HG03060 (cell line): ENCODE results near the gene PLXNA2.

ENCODE experiments used
- ATAC-seq: cut with Tn5 transposase; IDR thresholded peaks from one replicate; pipeline ENCODE4 v1.9.1; 2021; ENCODE audit warnings: low read depth, moderate number of reproducible peaks; ENCODE audit not compliant: unreplicated experiment

The PLXNA2 gene

DNA sequence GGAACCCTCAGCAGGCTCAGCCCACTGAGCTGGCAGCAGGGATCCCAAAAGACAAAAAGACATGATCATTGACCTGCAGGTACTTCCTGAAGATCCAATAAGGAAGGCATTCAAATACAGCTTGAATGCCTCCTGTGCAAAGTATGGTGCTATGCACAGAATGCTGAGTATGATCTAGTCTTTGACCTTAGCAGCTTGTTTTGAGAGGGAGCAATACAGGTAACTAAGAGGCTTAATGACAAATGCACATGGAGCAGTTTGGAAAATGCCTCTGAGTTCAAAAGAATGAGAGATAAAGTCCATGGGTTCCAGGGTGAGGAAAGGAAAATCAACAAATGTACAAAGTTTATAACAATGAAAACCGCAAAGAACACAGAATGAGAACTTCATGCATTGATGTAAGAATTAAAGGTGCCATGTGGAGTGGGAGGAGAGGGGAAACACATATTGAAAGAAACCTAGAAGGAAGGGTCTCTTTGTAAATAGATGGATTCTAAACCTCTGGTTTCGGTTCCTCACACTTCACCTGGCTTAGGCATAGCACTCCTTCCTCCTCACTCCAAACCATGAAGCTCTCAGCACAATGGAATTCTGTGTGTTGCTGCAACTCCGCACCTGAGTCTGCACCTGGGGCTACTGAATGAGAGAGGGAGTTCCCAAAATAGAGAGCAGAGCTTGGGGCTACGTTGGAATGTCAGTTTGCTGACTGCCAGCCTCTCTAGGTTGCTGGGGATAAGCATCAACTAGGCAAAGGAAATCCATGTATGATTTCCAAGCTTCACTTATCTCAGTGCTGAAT lies 77.6 kb downstream of the PLXNA2 start:
- ATAC-seq: no peak

DNA sequence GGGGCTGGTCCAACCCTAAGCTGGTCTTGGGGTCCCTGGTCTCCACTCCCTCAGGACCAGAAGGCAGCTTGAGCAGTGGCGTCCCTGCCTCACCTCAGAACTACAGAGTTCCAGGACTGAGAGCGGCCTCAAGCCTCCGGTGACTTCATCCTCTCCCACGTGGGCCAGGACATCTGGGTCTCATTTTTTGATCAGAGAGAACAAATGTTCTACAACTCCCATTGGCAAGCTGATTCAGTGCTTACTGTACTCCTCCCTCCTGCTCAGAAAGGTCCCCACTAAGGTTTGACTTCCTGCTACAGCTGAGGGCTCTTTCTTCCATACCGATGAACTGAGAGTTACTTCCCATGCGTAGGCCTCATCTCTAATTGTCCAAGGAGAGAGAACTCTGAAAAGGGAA lies 78.5 kb downstream of the PLXNA2 start:
- ATAC-seq: no peak

DNA sequence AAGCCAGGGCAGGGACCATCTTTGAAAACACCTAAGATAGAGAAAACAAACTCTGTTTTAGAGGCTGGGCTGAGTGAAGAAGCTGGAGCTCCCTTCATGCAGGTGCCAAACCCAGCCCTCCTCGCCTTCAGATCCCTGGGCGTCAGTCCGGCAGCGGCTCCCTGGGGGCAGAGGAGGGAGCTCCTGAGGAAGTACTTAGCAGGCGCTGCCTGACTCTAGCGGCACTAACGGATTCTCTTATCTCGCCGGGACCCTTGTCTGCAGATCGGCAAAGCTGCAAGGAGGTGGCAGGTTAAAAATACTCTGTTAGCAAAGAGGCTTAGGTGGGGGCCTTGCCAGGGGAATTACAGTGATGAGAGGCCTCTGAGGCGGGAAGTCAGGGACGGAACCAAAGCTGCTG lies 79.6 kb downstream of the PLXNA2 start:
- no peak for ATAC-seq

DNA sequence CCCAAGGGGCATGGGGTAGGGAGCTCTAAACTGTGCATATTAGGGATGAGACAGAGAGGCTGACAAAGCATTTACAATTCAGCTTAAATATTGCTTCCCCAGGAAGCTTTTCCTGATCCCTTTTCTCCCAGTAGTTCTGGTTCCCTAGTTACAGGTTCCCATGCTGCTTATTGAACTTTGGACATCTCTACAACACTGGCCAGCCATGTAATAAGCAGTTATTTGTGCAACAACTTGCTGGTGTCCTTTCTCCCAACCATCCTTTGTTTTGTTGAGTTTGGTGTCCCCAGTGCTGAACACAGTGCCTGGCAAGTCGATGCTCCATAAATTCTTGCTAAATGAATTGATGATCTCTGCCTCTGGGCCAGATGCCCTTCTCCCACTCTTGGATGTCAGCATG lies 80.6 kb downstream of the PLXNA2 start:
- no peak for ATAC-seq

DNA sequence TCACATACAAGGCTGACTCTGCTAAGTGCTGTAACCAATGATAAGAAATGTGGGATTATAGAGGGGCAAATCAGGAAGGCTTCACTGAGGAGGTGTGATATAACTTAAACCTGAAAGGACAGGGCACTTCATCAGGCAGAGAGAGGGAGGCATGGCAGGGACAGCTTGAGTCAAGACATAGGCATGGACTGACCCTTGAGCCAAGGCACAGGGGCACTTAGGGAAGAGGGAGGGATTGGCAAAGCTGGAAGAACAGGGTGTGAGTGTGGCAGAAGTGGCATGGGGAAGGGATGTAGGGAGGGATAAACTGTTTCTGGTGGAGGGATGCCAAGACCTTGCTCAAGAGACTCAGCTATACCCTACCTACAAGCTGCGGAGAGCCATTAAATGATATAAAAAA lies 81.3 kb downstream of the PLXNA2 start:
- ATAC-seq: no peak

DNA sequence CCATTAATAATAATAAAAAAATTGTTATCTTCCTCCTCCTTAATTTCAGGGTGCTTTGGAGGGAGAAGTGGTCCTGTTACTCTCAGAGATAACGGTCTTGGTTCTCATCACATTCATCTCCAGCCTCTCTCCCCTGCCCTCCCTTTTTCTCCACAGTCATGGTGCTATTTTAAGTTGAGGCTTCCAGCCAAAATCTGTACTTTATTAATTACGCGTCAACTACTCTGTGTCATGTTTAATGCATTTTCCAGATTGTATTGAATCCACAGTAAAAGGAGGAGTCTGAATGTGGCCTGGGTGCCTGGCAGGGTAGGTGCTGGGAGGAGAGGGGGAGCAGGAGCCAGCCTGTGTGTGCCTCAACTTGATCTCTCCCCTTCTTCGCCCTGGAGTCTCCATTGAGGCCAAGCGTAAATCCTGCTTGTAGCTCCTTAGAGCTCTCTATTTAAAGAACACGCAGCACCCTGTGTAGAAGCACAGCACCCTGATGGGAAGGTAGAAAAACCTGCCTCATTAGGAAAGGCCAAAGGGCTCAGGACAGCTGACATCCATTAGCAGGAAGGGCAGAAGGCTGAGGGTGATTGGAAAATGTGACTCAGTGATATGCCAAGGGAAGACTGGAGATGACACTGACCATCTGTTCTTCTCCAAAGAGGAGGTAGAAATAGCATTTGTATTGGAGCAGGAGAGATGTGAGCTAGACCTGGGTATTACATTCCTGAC lies 82.4 kb downstream of the PLXNA2 start:
- ATAC-seq: no peak

DNA sequence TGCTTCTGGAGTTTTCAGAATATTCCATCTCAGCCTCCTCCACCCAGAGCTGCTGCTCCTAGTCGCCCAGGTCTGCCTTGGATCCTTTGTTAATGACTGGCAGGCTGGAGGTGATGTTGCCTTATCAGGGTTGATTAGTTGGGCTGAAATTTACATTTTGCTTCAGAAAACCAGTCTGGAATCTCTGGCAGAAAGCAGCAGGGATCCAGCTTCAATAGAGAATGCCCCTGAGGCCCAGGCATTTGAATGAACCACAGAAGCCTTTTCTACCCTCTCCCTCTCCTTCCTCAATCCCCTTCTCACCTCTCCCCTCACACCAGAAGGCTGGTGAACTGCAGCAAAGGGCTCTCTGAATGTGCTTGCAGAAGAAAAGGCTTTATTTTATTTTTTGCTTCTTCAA lies 83.2 kb downstream of the PLXNA2 start:
- no peak for ATAC-seq

DNA sequence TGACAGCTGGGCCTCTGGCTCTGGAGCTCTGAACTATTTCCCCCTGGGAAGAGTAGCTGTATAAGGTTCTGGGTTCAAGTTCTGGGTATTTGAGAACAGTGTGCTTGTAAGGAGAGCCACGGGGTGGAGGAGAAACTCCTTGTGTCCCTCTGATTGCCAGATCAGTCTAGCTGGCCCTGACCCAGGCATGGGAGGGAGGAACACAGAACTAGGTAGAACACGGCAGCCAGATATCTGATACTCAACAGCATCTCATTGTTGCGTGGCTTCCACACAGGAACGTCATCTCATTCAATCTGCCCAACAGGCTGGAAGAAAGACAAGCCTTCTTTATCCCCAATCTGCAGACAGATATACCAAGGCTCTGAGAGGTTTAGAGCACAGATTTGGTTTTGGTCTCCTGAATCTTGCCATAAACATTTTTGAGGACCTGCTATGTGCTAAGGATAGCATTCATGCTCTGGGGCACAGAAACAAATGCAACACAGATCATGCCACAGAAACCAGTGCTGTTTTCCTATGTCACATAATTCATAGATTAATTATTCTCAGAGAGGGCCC lies 83.8 kb downstream of the PLXNA2 start:
- ATAC-seq: no peak

DNA sequence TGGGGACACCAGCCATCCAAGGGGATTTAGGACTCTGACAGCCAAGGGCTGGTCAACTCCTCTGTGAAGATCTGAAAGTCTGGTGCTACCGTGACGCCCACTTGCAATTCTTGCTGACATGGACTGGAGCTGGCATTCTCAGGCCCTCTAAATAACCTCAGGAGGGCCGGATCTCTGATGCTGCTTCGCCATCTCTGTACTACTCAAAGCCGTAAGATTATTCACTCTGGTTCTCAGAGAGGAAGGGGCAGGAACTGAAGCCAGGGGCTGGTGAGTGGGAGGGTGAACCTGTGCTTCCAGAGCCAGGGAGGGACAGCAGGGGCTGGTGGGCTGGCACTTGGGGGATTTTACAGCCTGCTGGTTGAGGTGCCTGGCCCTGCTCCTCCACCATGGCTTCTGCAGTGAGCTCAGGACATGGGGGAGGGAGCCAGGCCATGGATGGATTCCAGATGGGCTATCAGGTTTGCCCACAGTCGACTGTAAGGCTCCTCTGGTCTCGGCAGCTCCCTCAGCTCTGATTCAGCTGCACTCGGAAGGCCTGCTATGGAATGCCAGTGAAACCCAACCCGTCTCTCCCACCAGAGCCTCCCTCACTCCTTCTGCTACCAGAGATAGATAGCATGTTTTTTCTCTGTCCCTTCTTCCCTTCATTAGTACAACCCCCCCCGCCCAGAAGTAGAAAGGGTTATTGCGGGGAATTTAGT lies 84.5 kb downstream of the PLXNA2 start:
- no peak for ATAC-seq

DNA sequence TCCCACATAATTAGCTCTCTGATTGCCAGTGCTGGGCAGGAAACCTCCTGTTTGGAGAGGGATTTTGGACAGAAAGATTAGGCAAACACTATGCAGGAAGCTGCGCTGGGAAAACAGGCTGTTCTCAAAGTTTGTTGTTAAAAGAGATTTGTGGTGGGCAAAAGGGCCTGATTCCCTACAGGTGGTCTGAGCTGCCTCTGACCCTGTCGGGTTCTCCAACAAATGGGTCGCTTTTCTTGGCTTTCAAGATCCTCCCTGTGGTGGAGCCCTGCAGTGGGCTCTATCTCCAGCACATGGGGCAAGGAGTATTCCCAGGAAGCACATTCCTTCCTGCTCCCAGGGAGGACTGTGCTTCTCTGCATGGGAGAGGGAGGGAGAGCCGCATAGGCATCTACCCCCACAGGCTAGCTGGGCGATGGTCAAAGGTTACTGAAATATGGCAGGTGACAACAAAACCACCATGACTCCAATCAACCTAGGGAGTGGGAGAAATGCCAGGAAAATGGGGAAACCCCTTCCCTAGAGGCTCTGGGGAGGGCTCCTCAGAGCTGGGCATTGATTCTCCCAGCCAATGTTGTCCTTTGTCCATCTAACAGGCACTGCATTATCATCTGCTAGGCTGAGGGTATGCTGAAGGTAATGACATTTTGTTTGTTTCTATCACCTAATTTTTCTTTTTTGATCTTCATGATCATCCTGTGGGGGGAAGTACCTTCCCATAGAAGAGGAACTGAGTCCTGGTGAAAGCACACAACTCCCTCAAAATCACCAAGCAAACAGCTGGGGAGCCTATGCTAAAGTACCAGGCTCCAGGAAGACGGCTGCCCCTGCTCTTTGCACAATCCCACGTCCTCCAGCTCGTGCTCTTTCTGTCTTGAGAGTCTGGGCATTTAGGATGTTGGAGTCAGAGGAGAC lies 85.3 kb downstream of the PLXNA2 start:
- ATAC-seq: no peak

DNA sequence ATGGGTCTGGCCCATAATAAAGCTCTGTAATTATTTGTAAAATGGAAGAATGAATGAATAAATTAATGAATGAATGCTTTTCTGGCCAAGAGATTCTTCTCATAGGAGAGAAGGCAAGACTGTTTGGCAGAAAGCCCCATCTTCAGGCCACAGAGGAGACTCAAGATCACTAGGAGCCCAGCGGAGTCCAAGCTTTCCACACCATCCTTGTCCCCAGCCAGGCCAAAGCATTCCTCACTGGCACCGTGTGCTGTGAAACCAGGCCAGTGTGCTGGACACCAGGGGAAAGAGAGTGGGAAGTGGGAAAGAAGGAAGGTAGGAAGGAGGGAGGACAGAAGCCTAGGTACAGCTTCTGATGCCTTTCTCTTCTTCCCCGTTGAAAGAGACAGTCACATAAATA lies 86.4 kb downstream of the PLXNA2 start:
- ATAC-seq: no peak

DNA sequence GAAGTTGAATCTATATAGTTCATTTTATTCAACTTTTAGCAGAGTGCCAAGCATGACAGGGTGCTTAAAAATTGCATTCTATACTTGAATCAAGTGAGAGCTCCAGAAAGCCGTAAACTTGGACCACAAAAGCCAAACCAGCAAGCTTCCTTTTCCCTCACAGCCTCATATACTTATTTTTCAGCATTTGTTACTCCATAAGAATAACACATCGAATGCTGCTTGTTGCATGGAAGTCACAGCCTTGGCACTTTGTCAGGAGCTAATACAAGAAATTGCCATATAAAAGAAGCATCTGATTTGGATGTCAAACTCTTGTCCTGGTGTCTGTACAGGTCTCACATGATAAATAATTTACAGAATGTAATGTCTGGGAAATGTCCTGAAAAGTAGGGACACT lies 87.4 kb downstream of the PLXNA2 start:
- ATAC-seq: no peak

DNA sequence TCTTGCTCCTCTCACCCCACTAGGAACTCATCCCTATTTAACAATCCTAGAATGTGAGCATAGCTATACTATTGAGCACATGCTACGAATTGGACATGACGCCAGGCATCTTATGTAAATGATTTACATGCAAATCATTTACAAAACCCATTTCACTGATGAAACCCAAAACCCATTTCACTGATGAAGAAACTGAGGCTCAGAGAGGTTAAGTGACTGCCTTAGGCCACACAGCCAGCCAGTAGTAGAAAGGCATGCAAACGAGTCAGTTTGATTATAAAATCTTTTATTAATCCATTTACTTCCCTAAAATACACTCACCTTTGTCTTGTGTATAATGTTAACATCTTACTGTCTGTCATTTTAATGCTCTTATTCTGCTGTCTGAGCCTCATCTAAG lies 87.9 kb downstream of the PLXNA2 start:
- no peak for ATAC-seq

DNA sequence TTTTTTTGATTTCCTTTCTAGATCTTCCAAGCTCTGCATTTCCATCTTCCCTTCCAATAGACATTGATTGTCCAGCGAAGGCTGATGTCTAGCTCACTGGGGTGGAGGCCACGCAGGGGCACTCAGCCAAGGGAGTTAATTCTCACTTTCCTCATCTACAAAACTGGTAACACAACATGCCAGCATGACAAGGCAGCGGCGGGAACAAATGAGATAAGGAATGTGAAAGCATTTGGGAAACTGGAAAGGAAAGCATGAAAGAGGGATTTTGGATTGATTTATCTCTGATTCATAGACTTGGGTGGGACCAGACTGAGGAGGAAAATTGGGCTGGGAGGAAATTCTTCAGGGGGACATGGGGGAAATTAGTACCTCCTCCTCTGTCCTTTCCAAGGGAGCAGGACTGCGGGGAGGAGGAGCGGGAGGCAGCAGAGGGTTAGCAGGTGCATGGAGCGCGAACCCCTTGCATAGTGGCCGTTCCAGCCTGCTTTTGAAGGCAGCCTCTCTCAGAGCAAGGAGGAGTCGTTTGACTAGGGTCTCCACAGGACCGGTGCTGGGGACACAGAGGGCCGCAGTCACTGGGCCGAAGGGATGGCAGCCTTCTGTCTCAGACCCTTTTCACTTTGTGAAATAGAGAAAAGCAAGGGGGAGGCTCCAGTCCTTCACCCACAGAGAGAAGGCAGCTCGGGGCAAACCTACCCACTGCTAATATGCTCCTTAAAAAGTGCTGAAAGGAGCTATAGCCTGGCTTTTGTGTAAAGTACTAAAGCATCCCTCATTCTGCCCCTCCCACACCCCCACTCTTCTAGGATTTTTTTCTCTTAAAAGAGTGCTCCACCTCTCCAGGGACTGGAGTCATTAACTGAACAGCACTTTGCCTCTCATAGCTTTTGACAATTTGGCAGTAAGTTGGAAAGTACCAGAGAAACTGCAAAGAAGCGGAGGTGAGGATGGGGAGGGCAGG lies 89.2 kb downstream of the PLXNA2 start:
- no peak for ATAC-seq

DNA sequence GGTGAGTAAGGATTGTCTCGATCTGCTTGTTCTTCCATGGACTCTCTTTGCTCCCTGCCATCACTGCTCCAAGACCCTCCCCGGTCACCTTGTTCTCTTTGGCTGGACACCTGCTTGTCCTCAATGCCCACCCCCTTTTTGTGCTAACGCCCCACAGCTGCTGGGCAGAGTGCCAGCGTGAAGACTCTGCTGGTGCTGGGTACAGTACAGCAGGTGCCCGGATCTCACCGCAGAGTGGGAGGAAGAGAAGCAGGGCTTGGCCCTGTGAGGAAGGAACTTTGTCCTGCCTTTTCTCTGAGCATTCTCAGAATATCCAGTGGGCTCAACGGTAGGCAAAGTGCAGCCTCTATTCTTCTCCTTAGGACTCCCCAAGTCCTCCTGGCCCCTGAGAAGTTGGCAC lies 90.1 kb downstream of the PLXNA2 start:
- no peak for ATAC-seq

DNA sequence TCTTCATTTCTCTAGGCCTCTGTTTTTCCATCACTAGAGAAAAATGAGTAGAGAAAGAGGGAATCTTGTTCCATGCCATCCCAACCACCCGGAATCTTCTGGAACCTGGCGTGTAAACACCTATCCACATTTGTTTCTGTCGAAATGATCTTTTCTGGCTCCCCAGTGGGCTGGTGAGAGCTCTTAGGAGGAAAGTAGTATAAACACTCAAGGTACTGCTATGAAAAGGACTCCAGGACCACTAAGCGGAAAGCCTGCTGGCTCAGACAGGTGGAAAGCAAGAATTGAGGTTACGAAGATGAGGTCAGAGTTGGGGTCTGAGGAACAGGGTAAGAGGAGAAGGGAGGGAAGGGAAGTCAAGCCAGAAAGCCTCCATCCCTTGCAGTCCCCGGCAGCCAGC lies 90.8 kb downstream of the PLXNA2 start:
- no peak for ATAC-seq

DNA sequence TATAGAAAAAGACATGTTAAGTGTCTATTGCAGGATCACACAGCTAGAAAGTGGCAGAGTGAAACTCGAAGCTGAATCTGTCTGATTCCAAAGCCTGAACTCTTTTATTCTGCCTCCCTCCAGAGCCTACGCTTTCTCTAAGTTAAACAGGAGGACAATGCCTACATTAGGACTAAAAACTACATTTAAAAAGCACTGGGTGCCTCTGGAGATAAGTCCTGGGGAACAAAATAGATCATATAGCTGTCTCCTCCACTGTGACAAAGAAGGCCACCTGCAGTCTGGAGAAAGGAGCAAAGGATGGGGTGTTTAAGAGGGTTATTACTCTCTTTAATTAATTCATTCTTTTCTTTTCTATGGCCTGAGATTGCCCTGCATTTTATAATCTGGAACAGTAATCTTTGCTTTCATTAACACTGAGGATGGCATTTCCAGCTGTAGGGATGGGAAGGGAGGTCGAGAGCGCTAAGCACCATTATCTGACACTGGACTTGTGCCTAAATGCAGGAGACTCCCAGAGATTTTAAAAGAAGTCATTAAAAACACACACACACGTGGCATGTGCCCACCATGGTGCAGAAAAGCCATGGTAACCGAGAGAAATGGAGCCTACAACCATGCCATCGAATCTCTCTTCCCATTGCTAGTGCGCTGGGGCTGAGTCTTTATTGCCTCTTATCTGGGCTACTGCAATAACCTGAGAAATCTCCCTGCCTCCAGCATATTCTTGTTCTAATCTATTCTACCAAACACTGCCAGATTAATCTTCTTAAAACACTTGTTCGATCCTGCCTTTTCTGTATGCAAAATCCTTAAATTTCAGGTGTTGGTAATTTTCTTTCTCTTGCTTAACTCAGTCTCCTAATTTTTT lies 92.2 kb downstream of the PLXNA2 start:
- ATAC-seq: no peak

DNA sequence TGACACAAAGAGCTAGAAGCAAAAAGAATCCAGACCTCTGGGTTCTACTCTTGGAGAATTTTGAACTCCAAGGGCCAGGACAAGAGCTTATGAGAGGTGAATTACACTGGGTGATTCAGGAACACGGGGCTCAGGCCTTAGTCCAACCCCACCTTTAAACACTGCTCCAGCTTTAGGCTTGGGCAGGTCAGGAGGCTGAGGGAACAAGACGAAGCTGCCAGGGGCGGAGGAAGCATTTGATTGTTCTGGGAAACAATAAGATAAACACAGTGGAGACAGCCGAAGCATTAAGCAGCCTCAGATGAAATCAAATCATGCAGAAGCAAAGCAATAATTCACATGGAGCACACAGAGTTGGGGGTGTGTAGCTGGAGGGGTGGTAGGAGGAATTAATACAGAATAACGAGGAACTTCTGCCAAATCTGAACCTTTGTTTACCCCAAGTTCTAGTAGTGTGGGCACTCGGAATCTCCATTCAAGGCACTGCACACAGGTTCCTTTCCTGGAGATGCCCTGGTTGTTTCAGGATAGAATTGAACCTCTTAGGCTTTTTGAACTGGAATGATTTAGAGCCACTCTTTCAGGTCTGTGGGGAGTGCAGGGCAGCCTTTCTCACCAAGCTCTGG lies 93.2 kb downstream of the PLXNA2 start:
- no peak for ATAC-seq
